ENCODE data around the gene SENP1.

Gene SENP1

GRCh38 chr12:48017921-48018617 is 87.8 kb downstream of the SENP1 start:
- Histone ChIP-seq H3K4me1 (ENCODE audit: insufficient read depth, insufficient read length) (peaks cover 7% of the 10 kb centered on the region), H3K4me3 (ENCODE audit: insufficient read length, low read depth) (no peak overlapping the region), H3K9me3 (ENCODE audit: insufficient read depth, low read length) (no peaks in the 10 kb centered on the region), H3K9ac (ENCODE audit: insufficient read length, low read depth) (no peak overlapping the region), H3K27me3 (ENCODE audit: insufficient read depth, insufficient read length) (peaks cover 93% of the 10 kb centered on the region), H3K36me3 (ENCODE audit: insufficient read depth, insufficient read length, low read length) (no peaks in the 10 kb centered on the region)
- no peak for TF ChIP-seq ZNF274 (IDR thresholded peaks at IDR 0.05; ENCODE audit: low read depth, low read length)
- no peak for TF ChIP-seq YY1 (IDR thresholded peaks at IDR 0.05; ENCODE audit: insufficient read depth, insufficient read length)
- no peak for TF ChIP-seq SUZ12 (IDR thresholded peaks at IDR 0.05; ENCODE audit: extremely low read depth, insufficient read depth, insufficient read length)
- no peak for DNase-seq (ENCODE audit: low read depth, low spot score)

- Histone ChIP-seq H3K9me3 (ENCODE audit: insufficient read depth, low read length) (no peaks in the 10 kb centered on the region), H3K4me1 (ENCODE audit: insufficient read depth, insufficient read length) (peaks cover 3% of the 10 kb centered on the region), H3K36me3 (ENCODE audit: insufficient read depth, insufficient read length, low read length) (no peaks in the 10 kb centered on the region), H3K27me3 (ENCODE audit: insufficient read depth, insufficient read length) (peaks cover 93% of the 10 kb centered on the region), H3K9ac (ENCODE audit: insufficient read length, low read depth) (no peak overlapping the region), H3K4me3 (ENCODE audit: insufficient read length, low read depth) (no peak overlapping the region)
- DNase-seq (ENCODE audit: low read depth, low spot score), result no peak
- no peak for TF ChIP-seq YY1 (IDR thresholded peaks at IDR 0.05; ENCODE audit: insufficient read depth, insufficient read length)
Observed at GRCh38 chr12:48017496-48017895, 88.4 kb downstream of the SENP1 start.

- no peak for DNase-seq (ENCODE audit: low read depth, low spot score)
- Histone ChIP-seq H3K4me1 (ENCODE audit: insufficient read depth, insufficient read length) (peaks cover 3% of the 10 kb centered on the region), H3K36me3 (ENCODE audit: insufficient read depth, insufficient read length, low read length) (no peaks in the 10 kb centered on the region), H3K4me3 (ENCODE audit: insufficient read length, low read depth) (no peak overlapping the region), H3K9me3 (ENCODE audit: insufficient read depth, low read length) (no peaks in the 10 kb centered on the region), H3K9ac (ENCODE audit: insufficient read length, low read depth) (no peak overlapping the region), H3K27me3 (ENCODE audit: insufficient read depth, insufficient read length) (peaks cover 99% of the 10 kb centered on the region)
- TF ChIP-seq SUZ12 (IDR thresholded peaks at IDR 0.05; ENCODE audit: extremely low read depth, insufficient read depth, insufficient read length), result no peak
- no peak for TF ChIP-seq YY1 (IDR thresholded peaks at IDR 0.05; ENCODE audit: insufficient read depth, insufficient read length)
- no peak for TF ChIP-seq ZNF274 (IDR thresholded peaks at IDR 0.05; ENCODE audit: low read depth, low read length)
Observed at GRCh38 chr12:48016373-48017020, 89.4 kb downstream of the SENP1 start.

- H3K36me3 ChIP-seq (ENCODE audit: insufficient read depth, insufficient read length, low read length), result no peaks in the 10 kb centered on the region
- H3K4me1 ChIP-seq (ENCODE audit: insufficient read depth, insufficient read length), result no peaks in the 10 kb centered on the region
- TF ChIP-seq ZNF274 (IDR thresholded peaks at IDR 0.05; ENCODE audit: low read depth, low read length) (no peak), YY1 (IDR thresholded peaks at IDR 0.05; ENCODE audit: insufficient read depth, insufficient read length) (no peak), SUZ12 (IDR thresholded peaks at IDR 0.05; ENCODE audit: extremely low read depth, insufficient read depth, insufficient read length) (no peak)
- H3K27me3 ChIP-seq (ENCODE audit: insufficient read depth, insufficient read length), result peaks cover 99% of the 10 kb centered on the region
- no peak overlapping the region for H3K4me3 ChIP-seq (ENCODE audit: insufficient read length, low read depth)
- H3K9me3 ChIP-seq (ENCODE audit: insufficient read depth, low read length), result no peaks in the 10 kb centered on the region
- DNase-seq (ENCODE audit: low read depth, low spot score), result no peak
- H3K9ac ChIP-seq (ENCODE audit: insufficient read length, low read depth), result no peak overlapping the region
Observed at GRCh38 chr12:48015954-48016353, 89.9 kb downstream of the SENP1 start.

- TF ChIP-seq ZNF274 (IDR thresholded peaks at IDR 0.05; ENCODE audit: low read depth, low read length), result no peak
- no peak for TF ChIP-seq SUZ12 (IDR thresholded peaks at IDR 0.05; ENCODE audit: extremely low read depth, insufficient read depth, insufficient read length)
- no peak for TF ChIP-seq YY1 (IDR thresholded peaks at IDR 0.05; ENCODE audit: insufficient read depth, insufficient read length)
- Histone ChIP-seq H3K9me3 (ENCODE audit: insufficient read depth, low read length) (no peaks in the 10 kb centered on the region), H3K36me3 (ENCODE audit: insufficient read depth, insufficient read length, low read length) (no peaks in the 10 kb centered on the region), H3K9ac (ENCODE audit: insufficient read length, low read depth) (no peak overlapping the region), H3K4me3 (ENCODE audit: insufficient read length, low read depth) (no peak overlapping the region), H3K27me3 (ENCODE audit: insufficient read depth, insufficient read length) (peaks cover 99% of the 10 kb centered on the region), H3K4me1 (ENCODE audit: insufficient read depth, insufficient read length) (no peaks in the 10 kb centered on the region)
- no peak for DNase-seq (ENCODE audit: low read depth, low spot score)
Observed at GRCh38 chr12:48015129-48015528, 90.8 kb downstream of the SENP1 start.

GRCh38 chr12:48013287-48013686 is 92.6 kb downstream of the SENP1 start:
- Histone ChIP-seq H3K4me1 (ENCODE audit: insufficient read depth, insufficient read length) (no peaks in the 10 kb centered on the region), H3K4me3 (ENCODE audit: insufficient read length, low read depth) (no peak overlapping the region), H3K9ac (ENCODE audit: insufficient read length, low read depth) (no peak overlapping the region), H3K9me3 (ENCODE audit: insufficient read depth, low read length) (no peaks in the 10 kb centered on the region), H3K36me3 (ENCODE audit: insufficient read depth, insufficient read length, low read length) (no peaks in the 10 kb centered on the region), H3K27me3 (ENCODE audit: insufficient read depth, insufficient read length) (peaks cover 99% of the 10 kb centered on the region)
- no peak for DNase-seq (ENCODE audit: low read depth, low spot score)
- TF ChIP-seq YY1 (IDR thresholded peaks at IDR 0.05; ENCODE audit: insufficient read depth, insufficient read length), result no peak
- no peak for TF ChIP-seq ZNF274 (IDR thresholded peaks at IDR 0.05; ENCODE audit: low read depth, low read length)
- TF ChIP-seq SUZ12 (IDR thresholded peaks at IDR 0.05; ENCODE audit: extremely low read depth, insufficient read depth, insufficient read length), result no peak

GRCh38 chr12:48012070-48012469 is 93.8 kb downstream of the SENP1 start:
- Histone ChIP-seq H3K4me1 (ENCODE audit: insufficient read depth, insufficient read length) (no peaks in the 10 kb centered on the region), H3K9ac (ENCODE audit: insufficient read length, low read depth) (no peak overlapping the region), H3K36me3 (ENCODE audit: insufficient read depth, insufficient read length, low read length) (no peaks in the 10 kb centered on the region), H3K9me3 (ENCODE audit: insufficient read depth, low read length) (no peaks in the 10 kb centered on the region), H3K27me3 (ENCODE audit: insufficient read depth, insufficient read length) (peaks cover 99% of the 10 kb centered on the region), H3K4me3 (ENCODE audit: insufficient read length, low read depth) (no peak overlapping the region)
- DNase-seq (ENCODE audit: low read depth, low spot score), result no peak
- TF ChIP-seq ZNF274 (IDR thresholded peaks at IDR 0.05; ENCODE audit: low read depth, low read length) (no peak), YY1 (IDR thresholded peaks at IDR 0.05; ENCODE audit: insufficient read depth, insufficient read length) (no peak), SUZ12 (IDR thresholded peaks at IDR 0.05; ENCODE audit: extremely low read depth, insufficient read depth, insufficient read length) (no peak)

Measured in NT2/D1 (cell line).